NCI-H2227 (cell line): ENCODE results near the gene ARL5B.

Experiments
- DNase-seq: peaks from one replicate; lab custom pipeline; 2025; ENCODE audit not compliant: unreplicated experiment; lab: John Stamatoyannopoulos, UW

ARL5B gene

GRCh38 chr10:18699849-18700840, 40.9 kb downstream of the ARL5B start:
- DNase-seq = no peak

GRCh38 chr10:18703521-18703920, 44.3 kb downstream of the ARL5B start:
- no peak for DNase-seq

- peak; percentile 28 for DNase-seq
Observed at GRCh38 chr10:18710201-18710653, 51.0 kb downstream of the ARL5B start.

- no peak for DNase-seq
Observed at GRCh38 chr10:18713077-18713476, 53.8 kb downstream of the ARL5B start.

GRCh38 chr10:18718991-18719390, 59.8 kb downstream of the ARL5B start:
- DNase-seq = no peak

- DNase-seq = no peak
Observed at GRCh38 chr10:18719811-18720210, 60.6 kb downstream of the ARL5B start.

- DNase-seq = no peak
Observed at GRCh38 chr10:18721067-18721466, 61.8 kb downstream of the ARL5B start.

GRCh38 chr10:18723801-18724200, 64.6 kb downstream of the ARL5B start:
- DNase-seq = no peak
